Astrocyte (in vitro differentiated cells and primary cell): Measurements from ENCODE around the gene CLCF1. TPM values are rescaled to one million over a fixed set of nuclear protein-coding genes. Genes with fewer than 3 reads are reported as not detected.

Source experiments
- DNase-seq: peaks from one replicate; pipeline ENCODE4 v3.0.0-alpha.2; 2010; ENCODE audit warnings: low read depth
- FAIRE-seq: peaks from 2 replicates; lab custom pipeline; 2011; peaks lifted over from hg19 to GRCh38; lab: Jason Lieb, UNC
- H2AFZ ChIP-seq: 2 replicates; pipeline ENCODE4 v1.6.0; 2012; ENCODE audit warnings: low read depth, low read length, inconsistent platforms
- H3K27ac ChIP-seq: 2 replicates; pipeline ENCODE4 v1.5.1; 2011; ENCODE audit warnings: low read depth, low read length, inconsistent platforms
- H3K27me3 ChIP-seq: 2 replicates; pipeline ENCODE4 v1.6.0; 2011; ENCODE audit warnings: low read length, inconsistent platforms; ENCODE audit not compliant: insufficient read depth
- H3K36me3 ChIP-seq: 2 replicates; pipeline ENCODE4 v1.5.1; 2011; ENCODE audit warnings: low read length, inconsistent platforms; ENCODE audit not compliant: insufficient read depth
- H3K4me1 ChIP-seq: 2 replicates; pipeline ENCODE4 v1.5.1; 2011; ENCODE audit warnings: low read length, inconsistent platforms; ENCODE audit not compliant: insufficient read depth
- H3K4me2 ChIP-seq: 2 replicates; pipeline ENCODE4 v1.6.0; 2012; ENCODE audit warnings: low read length, inconsistent platforms
- H3K4me3 ChIP-seq: 2 replicates; pipeline ENCODE4 v1.5.1; 2011; ENCODE audit warnings: low read depth, mild to moderate bottlenecking, low read length, inconsistent platforms; ENCODE audit not compliant: insufficient read depth
- H3K79me2 ChIP-seq: 2 replicates; pipeline ENCODE4 v1.6.0; 2012; ENCODE audit warnings: mild to moderate bottlenecking, low read length, inconsistent platforms; ENCODE audit not compliant: insufficient read depth
- H3K9ac ChIP-seq: 2 replicates; pipeline ENCODE4 v1.6.0; 2012; ENCODE audit warnings: mild to moderate bottlenecking, low read length, inconsistent platforms
- H3K9me3 ChIP-seq: 2 replicates; pipeline ENCODE4 v1.5.1; 2012; ENCODE audit warnings: low read depth, mild to moderate bottlenecking, low read length, inconsistent platforms; ENCODE audit not compliant: insufficient read depth
- H4K20me1 ChIP-seq: 2 replicates; pipeline ENCODE4 v1.6.0; 2012; ENCODE audit warnings: low read length, inconsistent platforms; ENCODE audit not compliant: insufficient read depth
- H3K27ac Mint-ChIP-seq: one replicate; pipeline ENCODE4 v1.8.0; 2021; ENCODE audit warnings: mild to moderate bottlenecking, mixed read lengths; ENCODE audit not compliant: unreplicated experiment
- H3K27me3 Mint-ChIP-seq: one replicate; pipeline ENCODE4 v1.8.0; 2021; ENCODE audit warnings: low read depth, mixed read lengths; ENCODE audit not compliant: unreplicated experiment
- H3K36me3 Mint-ChIP-seq: one replicate; pipeline ENCODE4 v1.8.0; 2021; ENCODE audit warnings: low read depth, mixed read lengths; ENCODE audit not compliant: unreplicated experiment
- H3K4me1 Mint-ChIP-seq: one replicate; pipeline ENCODE4 v1.8.0; 2021; ENCODE audit warnings: low read depth, mixed read lengths; ENCODE audit not compliant: unreplicated experiment
- H3K4me3 Mint-ChIP-seq: one replicate; pipeline ENCODE4 v1.8.0; 2021; ENCODE audit warnings: mild to moderate bottlenecking, moderate library complexity, mixed read lengths; ENCODE audit not compliant: unreplicated experiment
- H3K9me3 Mint-ChIP-seq: one replicate; pipeline ENCODE4 v1.8.0; 2021; ENCODE audit warnings: mild to moderate bottlenecking, mixed read lengths; ENCODE audit not compliant: unreplicated experiment
- CTCF ChIP-seq: IDR thresholded peaks from 2 replicates; pipeline ENCODE4 v1.5.1; 2011; ENCODE audit warnings: low read depth, mild to moderate bottlenecking, inconsistent platforms, low read length, moderate library complexity; ENCODE audit not compliant: insufficient read depth
- EZH2 ChIP-seq: IDR thresholded peaks from 2 replicates; pipeline ENCODE4 v1.6.1; 2012; ENCODE audit warnings: mild to moderate bottlenecking, low read length, inconsistent platforms; ENCODE audit not compliant: insufficient read depth
- total RNA-seq: library from RNA; stranded (reverse); gene quantifications from 2 replicates; pipeline ENCODE4 v1.2.1, GENCODE V29; 2021

CLCF1 gene
- total RNA-seq, 1 donor from 2014 or later = 17.6 TPM

GRCh38 chr11:67406969-67407687, 33.7 kb upstream of the CLCF1 start:
- H3K4me1 ChIP-seq = peaks cover 2% of the 10 kb centered on the region
- Mint-ChIP-seq H3K27me3 (peaks cover 18% of the 10 kb centered on the region), H3K9me3 (no peaks in the 10 kb centered on the region), H3K27ac (peak overlapping the region; percentile 55), H3K4me1 (no peaks in the 10 kb centered on the region), H3K36me3 (peaks cover 3% of the 10 kb centered on the region), H3K4me3 (no peak overlapping the region)
- no peak overlapping the region for H2AFZ ChIP-seq
- H3K27ac ChIP-seq = no peak overlapping the region
- DNase-seq (no peak), FAIRE-seq (no peak)
- no peaks in the 10 kb centered on the region for H3K79me2 ChIP-seq
- no peaks in the 10 kb centered on the region for H3K36me3 ChIP-seq
- TF ChIP-seq EZH2 = no peak
- no peak for TF ChIP-seq CTCF
- no peaks in the 10 kb centered on the region for H3K9me3 ChIP-seq
- H3K9ac ChIP-seq = no peak overlapping the region
- H3K4me2 ChIP-seq = no peak overlapping the region
- H4K20me1 ChIP-seq = no peaks in the 10 kb centered on the region
- no peak overlapping the region for H3K4me3 ChIP-seq
- H3K27me3 ChIP-seq = peaks cover 19% of the 10 kb centered on the region

DNA sequence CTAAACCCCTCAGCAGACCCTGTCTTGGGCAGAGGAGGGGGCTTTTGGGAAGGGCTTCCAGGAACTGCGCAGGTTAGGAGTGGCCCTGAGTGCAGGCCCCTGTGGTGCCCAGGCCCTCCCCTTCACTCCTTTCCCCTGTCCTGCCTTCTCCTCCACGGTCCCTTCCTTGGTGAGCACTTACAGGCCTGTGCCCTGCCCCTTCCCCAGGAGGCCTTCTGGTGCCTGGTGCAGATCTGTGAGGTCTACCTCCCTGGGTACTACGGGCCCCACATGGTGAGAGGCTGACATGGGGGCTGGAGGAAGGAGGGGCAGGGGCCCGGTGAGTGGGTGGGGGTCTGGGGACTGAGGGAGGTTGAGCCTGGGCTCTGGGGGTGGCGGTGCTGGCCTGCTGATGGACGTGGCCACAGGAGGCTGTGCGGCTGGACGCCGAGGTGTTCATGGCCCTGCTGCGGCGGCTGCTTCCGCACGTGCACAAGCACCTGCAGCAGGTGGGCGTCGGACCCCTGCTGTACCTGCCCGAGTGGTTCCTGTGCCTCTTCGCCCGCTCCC, 33.1 kb upstream of the CLCF1 start:
- no peaks in the 10 kb centered on the region for H4K20me1 ChIP-seq
- Mint-ChIP-seq H3K27ac (no peak overlapping the region), H3K36me3 (peaks cover 3% of the 10 kb centered on the region), H3K27me3 (peaks cover 18% of the 10 kb centered on the region), H3K4me1 (no peaks in the 10 kb centered on the region), H3K9me3 (no peaks in the 10 kb centered on the region), H3K4me3 (no peak overlapping the region)
- no peak overlapping the region for H2AFZ ChIP-seq
- H3K27ac ChIP-seq = no peak overlapping the region
- DNase-seq (no peak), FAIRE-seq (no peak)
- no peak overlapping the region for H3K4me2 ChIP-seq
- peaks cover 13% of the 10 kb centered on the region for H3K27me3 ChIP-seq
- TF ChIP-seq EZH2 (no peak), CTCF (no peak)
- no peaks in the 10 kb centered on the region for H3K79me2 ChIP-seq
- H3K9ac ChIP-seq = no peak overlapping the region
- H3K4me3 ChIP-seq = no peak overlapping the region
- no peaks in the 10 kb centered on the region for H3K9me3 ChIP-seq
- H3K4me1 ChIP-seq = peaks cover 4% of the 10 kb centered on the region
- H3K36me3 ChIP-seq = no peaks in the 10 kb centered on the region
